GM18520 (cell line): ENCODE data around the gene NBEA.

ENCODE experiments used
- ATAC-seq: cut with Tn5 transposase; IDR thresholded peaks from one replicate; pipeline ENCODE4 v1.9.1; 2021; ENCODE audit not compliant: unreplicated experiment

NBEA gene

DNA sequence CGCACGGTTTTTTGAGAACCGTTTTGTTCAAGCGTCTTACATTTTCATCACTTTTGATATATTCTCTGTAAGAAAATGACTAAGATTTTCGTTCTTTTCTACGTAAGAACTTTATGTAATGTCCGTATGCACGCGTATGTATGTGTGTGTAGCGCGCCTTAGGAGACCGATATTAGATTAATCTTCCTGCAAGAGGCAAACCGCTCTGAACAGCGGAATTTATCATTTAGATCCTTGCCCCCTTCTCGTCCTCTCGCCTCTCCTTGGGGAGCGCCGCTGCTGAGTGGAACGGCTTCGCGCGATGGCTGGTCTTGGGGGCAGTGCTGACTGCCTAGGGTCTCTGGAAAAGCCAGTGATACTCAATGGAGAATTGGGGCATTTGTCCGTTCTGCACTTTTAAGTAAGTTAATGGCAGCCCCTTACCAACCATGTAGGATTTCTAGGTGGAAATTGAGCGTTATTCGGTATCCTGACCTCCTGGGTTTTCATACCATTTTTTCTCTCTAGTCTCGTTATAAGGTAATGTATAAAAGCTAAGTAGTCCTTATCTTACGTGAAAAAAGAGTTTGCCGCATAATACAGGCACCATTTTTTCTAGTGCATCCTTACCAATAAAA lies 529.7 kb downstream of the NBEA start:
- ATAC-seq: no peak

DNA sequence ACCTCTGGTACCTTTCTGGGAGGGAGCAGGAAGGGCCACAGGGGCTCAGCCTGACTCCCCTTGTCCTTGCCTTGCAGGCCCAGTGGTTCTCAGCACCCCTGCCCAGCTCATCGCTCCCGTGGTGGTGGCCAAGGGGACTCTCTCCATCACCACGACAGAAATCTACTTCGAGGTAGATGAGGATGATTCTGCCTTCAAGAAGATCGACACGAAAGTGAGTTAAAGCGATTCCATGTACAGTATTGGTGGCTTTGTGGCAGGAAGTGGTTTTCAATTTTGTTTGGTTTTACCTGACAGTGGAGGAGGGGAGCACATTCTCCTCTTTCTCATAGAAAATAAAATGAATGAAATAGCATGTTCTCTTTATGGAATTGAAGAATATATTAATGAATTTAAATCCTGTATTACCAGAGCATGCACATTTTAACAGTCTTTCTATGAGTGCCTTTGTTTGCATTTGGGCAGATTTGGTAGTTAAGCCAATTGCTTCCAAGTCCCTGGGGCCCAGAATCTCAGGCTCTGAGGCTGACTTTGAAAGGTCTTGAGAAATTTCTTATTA lies 530.3 kb downstream of the NBEA start:
- no peak for ATAC-seq

DNA sequence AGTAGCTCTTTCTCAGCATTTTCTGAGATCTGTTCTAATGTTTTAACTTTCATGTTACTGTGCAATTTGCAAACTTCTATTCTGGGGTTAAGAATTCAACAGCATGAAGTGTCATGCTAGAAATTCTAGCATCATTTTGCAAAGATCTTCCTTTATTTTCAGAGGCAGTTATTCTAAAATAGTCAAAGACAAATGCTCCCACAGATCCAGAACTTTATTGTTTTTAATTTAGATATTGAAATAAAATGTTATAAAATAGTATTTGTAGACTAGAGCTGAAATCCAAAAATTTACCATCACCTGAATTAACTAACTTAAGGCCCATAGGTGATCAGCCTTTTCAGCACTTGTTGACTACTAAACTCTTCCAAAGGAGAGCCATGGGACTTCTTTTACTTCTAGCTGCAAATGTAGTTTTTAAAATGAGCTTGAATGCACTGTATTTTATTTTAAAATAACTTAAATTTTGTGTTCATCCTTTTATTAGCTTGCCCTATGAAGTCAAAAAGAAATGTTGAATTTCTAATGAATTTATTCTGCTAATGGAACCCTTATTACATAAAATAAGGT lies 531.2 kb downstream of the NBEA start:
- ATAC-seq: no peak

DNA sequence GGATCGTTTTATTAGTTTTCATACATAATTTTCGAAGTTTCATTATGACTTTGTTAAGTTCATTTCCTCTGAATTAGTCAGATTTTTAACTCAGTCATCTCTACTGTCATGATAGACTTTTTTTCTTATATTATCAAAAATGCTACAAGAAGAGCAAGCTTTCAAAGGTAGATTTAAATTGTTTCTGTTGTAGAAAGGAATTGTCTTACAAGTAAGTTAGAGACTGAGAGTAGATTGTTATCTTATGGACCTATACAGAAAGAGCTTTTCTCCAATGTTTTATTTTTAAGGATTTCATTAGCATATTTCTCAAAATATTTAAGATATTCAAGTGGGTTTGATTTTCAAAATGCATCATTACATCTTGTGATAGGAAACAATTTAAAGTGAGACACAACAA lies 531.7 kb downstream of the NBEA start:
- no peak for ATAC-seq

DNA sequence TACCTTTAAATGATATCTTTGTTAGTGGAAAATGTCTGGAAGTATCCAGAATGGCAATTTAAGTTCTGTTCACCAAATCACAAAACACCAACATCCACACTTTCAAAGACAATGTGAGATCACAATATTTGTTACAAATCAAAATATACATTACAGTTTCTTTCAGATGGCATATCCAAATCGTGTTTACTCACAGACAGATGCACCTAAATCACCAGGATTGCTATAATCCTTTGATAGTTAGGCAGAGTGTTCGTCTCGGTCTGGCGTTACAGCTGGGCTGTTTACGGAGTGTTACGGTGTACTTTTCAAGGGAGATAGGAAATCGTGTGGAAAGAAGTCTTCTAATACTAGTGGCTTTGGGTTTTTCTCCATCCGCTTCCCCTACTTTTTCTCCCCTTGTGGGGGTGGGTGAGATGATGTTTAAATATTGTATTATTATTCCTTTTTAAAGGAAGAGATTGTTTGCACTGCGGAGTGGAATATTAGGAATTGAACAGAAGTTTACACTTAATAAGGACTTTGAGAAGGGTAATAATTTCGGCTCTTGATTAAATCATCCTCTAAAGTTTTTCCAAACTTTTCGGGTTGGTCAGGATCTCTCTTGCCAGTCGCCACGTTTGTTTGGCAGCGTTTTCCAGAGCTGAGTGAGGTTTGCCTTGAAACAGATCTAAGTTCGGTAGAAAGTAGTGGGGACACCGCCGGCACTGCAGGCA lies 532.6 kb downstream of the NBEA start:
- no peak for ATAC-seq

DNA sequence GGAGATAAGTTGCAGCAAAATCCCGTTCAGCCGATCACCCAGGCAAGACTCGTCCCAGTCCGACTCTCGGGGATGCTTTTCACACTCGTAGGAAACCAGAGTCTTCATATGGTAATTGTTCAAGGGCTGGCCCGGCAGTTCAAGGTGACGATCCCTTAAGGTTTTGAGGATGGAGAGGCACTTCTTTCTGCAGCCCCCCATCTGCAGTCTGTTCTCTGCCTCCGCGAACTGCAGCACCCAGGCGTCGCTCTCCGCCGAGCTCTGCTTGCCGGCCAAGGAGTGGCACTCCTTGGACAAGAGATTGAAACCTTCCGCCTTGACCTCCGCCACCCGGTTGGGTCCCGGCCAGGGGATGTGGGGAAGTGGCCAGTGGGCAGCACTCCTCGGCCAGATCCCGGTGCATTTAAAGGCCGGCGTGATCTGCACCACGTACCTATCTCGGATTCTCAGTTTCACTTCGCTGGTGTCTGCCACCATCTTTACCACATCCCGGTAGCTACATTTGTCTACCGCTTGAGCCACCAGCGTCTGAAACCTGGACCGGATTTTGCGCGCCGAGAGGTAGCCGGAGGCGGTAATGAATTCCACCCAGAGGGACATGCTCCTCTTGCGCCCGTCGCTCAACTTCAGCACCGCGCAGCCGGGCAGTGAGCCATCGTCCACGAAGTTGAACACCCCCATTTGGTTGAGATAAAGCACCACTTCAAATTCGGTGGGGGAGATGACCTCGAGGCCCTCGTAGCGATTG lies 533.3 kb downstream of the NBEA start:
- peak; percentile 40 for ATAC-seq

DNA sequence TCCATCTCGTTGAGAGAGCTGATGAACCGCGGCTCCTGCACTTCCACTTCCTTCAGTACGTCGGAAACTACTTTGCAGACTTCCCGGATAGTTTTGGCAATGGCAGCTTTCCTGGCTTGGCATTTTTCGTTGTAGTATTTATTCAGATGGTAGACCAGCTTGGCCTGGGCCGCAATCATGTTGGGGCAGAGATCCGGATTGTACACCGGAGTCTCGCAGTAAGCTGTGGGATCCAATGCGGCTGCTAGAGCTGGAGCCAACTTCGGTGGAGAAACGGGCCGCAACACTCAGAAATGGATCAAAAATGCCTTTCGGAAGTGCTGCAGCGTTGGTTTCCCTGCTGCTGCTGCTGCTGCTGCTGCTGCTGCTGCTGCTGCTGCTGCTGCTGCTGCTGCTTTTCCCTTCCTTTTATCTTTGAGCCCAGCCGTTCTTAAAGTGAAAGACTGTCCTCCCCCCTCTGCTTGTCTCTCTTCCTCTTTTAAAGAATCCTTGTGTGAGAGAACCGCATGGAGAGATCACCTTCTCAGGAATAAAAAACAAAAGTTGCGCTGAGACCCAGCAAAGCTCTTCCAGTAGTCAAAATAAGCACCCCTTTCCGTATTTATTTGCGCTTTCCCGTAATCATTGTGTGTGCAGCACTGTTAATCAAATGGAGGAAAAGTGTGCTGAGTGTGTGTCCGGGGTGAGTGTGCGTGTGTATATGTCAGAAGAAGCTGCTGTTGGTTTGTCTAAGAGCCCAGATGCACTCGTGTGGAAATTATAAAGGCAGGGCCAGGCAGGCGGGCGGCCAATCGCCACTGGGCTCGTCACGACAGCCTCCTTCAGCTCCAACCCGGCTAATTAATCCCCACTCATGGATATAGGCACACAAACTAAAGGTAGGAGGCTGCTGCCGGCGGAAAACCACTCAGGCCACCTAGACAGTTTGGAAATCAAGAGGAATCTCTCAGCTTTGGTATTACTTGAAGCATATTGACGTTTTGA lies 534.2 kb downstream of the NBEA start, which contains the start of gene MAB21L1:
MAB21L1 (minus strand) TSS at position 730 of the 984 bp plus-strand sequence; CDS start at position 179, 551 bp downstream.
- no peak for ATAC-seq

DNA sequence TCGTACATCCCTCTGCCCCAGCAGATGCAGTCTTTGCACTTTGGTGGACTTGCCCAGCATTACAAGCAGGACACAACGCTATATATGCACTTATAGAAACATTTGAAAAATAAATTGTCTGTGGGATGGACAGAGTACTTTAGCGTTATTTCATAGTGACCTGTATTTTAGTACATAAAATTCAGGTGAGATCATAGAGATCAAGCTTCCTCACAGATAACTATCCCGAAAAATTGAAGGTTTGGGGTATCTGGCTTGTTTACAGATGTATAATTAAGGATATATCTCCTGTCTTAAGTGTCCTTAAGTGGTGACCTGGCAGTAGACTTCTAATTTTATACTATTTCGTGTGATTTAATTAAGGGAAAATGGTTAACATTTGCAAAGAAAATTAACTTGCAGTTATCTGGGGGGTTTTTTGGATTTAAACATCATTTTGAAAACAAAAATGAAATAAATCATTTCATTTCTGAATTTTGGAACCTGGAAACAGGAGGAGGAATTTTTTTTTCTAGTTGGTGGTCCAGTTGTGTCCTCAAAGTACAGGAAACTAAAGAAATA lies 535.4 kb downstream of the NBEA start:
- ATAC-seq: no peak

DNA sequence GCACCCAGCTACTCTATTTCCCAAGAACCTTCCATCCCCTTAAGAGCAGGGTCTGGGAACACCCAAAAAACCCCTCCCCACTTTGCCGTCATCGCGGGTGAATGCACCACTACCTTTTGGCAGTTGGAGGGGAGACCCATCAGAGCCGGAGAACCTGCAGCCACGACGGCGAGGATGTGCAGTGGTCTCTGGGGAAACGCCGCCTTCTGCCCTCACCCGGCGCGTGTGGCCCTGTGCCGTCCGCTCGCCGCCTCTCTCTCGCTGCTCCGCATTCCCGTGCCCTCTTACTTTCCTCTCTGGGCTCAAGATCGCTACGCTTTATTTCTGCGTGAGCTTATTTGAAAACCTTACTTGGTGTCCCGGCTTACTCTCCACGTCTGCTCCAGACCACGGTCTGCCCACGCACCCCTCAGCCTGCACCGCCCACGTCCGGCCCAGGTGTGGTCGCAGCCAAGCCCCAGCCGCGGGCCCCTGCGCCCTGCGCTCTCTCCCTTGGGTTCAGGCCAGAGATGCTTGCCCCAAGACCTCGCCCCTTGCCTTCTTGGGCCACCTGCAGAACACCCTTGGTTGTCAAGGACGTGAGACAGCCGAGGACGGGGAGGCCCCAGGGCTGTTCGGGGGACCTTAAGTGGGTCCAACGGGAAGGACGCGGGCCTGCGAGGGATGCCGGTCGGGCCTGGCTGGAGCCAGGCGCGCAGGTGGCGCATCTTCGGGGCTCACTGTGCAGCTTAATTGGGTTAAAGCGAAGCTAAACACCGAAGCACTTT lies 536.4 kb downstream of the NBEA start:
- no peak for ATAC-seq

DNA sequence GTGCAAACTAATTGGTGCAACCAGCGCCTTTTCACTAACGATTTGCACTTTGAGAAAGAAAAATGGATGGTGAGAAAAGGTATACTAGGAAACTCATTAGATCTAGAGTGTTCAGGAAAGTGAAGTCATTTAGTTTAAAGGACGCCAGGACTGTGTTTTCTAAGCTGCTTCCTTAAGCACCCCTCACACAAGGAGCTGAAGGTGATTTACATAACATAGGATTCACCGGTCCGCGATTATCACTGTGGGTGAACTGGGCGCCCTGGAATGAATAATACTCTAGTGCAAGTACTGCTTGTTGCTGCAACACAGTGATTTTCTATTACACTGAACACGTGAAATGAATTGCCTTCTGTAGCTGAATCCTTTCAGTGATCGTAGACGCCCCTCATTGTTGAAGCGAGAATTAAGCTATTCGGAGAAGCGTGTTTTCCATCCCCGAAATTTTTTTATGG lies 537.0 kb downstream of the NBEA start:
- no peak for ATAC-seq

DNA sequence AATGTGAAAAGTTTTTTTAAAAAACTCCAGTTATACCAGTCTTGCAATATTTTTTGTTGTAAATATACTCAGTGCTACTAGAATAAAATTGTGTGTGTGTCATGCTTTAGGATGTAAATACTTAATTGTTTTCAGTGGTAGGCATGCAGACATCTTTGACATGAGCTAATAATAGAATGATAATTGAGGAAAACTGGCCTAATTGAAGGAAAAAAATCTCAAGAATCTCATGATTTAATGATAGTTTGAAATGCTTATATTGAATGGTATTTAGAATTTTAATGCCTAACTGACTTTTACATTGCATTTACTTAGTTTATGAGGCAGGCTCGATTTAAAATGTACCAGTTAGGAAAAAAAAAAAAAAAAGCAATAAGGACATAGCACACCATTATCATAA lies 537.6 kb downstream of the NBEA start:
- ATAC-seq: no peak

DNA sequence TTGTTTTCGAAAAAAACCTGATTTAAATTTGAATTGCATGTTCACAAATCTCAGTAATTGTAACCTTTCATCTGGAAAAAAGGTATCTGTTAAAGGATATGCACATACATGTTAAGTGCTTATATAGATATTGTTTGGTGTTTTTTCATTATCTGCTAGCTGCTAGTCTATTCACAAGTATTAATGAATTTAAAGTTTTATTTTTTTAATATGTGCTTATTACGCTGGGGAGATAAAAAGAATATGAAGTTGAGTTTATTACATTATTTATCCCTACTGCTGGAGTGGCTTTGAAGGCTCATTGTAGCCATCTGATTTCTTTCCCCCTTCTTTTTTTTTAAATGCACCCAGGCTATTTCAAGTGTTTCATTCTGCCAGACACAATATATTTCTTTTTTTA lies 538.3 kb downstream of the NBEA start:
- no peak for ATAC-seq

DNA sequence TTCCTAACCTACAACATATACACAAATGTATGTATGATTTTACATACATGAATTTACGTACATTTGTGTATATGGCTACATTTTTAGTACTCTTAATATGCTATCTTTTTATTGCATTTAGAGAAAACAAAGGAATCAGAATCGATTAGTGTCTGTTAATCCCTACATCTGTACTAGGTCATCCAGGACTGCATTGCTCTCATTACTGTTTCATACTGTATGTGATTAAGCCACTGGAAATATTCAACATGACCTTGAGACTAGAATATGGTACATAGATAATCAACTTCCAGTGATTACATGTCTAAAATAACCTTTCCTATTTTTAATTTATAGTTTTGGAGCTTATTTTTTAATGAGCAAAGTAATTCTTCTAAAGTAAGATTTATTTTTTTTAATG lies 539.7 kb downstream of the NBEA start:
- no peak for ATAC-seq

DNA sequence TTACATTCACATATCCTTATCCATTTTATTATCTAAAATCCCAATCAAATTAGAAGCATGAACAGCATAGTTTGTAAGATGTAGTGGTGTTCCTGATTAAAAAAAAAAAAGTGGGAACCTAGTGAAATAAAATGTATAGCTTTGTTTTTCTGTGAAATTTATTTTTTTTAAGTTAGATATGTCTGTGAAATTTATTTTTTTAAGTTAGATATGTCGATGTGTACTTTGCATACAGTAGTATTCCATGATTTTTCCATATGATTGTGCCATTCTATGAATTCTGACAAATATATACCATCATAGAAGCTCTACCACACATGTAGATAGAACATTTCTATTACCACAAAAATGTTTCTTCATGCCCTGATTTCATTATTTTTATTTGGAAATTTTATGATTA lies 540.5 kb downstream of the NBEA start:
- ATAC-seq: no peak

DNA sequence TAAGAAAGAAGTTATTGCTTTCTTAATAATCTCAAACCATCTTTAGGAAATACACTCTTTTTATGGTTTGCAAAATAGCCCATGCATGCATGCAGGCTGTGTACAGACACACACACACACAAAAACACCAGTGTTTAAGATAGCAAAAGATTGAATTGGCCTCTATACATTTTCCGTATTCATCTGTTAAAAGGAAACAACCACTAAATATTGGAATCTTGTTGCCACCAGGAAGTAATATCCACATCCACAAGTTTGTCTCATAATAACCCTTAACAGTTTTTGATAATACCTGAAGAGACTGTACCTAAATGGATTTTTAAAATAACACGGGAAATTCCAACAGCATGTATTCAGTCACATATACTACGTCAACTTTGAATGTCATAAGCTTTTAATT lies 541.7 kb downstream of the NBEA start:
- no peak for ATAC-seq

DNA sequence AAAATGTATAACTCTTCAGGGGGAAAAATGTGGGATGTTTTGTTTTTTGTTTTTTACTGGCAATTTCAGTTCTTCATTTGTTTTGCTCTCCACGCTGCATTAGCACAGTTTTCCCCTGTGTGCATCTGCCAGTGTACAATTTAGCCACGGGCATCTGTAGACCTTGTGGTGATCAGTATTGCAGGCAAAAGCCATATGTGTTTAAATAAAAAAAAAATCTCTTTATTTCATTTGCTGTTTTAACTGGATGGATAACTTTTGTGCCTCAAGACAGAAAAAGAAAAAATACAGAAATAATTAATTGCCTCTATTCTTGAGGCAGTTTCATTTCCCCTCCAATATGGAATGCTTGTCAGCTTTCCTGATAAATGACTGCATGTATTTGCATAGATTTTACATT lies 542.3 kb downstream of the NBEA start:
- ATAC-seq: no peak

DNA sequence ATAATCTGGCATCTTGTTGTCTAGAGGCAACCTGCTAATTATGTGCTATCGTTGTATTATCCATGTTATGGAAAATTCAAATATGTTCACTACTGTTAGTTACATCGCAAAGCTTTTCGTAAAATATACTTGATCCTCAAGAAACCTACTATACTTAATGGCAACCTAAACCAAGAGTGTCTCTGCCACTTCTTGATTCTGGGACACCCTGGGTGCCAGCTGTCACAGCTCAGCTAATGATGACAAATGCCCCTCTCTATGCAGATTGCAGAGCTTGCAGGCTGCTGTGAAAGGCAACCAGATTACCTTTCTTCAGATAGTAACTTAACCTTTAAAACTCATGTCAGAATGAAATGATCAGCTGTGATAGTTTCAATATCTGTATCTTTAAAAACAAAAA lies 543.4 kb downstream of the NBEA start:
- ATAC-seq: no peak

DNA sequence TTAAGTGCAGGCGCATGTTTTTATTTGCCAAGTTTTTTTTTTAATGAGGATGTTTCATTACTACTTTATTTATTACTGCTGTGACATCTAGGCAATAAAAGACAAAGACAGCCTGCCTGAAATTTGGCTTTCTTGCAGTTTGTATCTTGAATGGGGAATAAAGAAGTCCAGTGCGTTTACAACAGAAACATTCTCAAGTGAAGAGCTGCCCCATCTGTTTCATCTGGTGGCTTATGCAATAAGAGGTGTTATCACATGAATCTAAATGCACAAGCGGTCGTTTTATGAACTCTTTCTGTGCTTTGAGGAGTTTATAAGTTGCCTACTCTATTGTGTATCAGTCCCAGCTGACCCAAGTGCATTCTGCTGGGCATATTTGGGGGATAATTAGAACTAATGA lies 547.0 kb downstream of the NBEA start:
- no peak for ATAC-seq

DNA sequence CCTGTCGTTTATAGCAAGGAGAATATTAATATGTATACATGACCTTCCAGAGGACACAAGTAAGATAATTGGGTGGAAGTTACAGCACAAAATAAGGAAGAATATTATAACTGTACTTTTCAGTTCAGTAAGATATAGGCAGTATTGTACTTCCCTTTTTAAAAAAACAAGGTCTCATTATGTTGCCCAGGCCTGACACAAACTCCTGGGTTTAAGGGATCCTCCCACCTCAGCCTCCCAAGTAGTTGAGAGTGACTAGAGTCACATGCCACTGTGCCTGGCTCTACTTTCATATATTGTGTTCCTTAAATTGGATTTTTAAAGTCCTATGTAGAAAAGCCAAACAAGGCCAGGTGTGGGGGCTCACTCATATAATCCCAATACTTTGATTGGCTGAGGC lies 553.9 kb downstream of the NBEA start:
- ATAC-seq: no peak
